ENCODE data around the gene CNPY2.

The CNPY2 gene

GRCh38 chr12:56315249-56315621 is 553 bp downstream of the CNPY2 start:
- TF ChIP-seq CTCF (IDR thresholded peaks at IDR 0.05): no peak
- Histone ChIP-seq H3K27ac (peak overlapping the region; percentile 96), H3K4me1 (ENCODE audit: control insufficient read depth in 1 of 2, insufficient read depth in 1 of 2, low read depth in 1 of 2, low read length in 1 of 2) (peaks cover 13 to 17% of the 10 kb centered on the region in 2 experiments), H3K9me3 (no peaks in the 10 kb centered on the region), H3K36me3 (peaks cover 8% of the 10 kb centered on the region), H3K4me3 (ENCODE audit: low read depth in 1 of 2, low read length in 1 of 2) (peak overlapping the region; percentile 94 to 98), H3K27me3 (no peaks in the 10 kb centered on the region)

- H3K4me3 ChIP-seq (ENCODE audit: low read depth in 1 of 2, low read length in 1 of 2): no peak overlapping the region
- H3K27ac ChIP-seq: no peak overlapping the region
- H3K36me3 ChIP-seq: peaks cover 12% of the 10 kb centered on the region
- peaks cover 8 to 12% of the 10 kb centered on the region in 2 experiments for H3K4me1 ChIP-seq (ENCODE audit: control insufficient read depth in 1 of 2, insufficient read depth in 1 of 2, low read depth in 1 of 2, low read length in 1 of 2)
- no peaks in the 10 kb centered on the region for H3K27me3 ChIP-seq
- TF ChIP-seq CTCF (IDR thresholded peaks at IDR 0.05): no peak
- H3K9me3 ChIP-seq: no peaks in the 10 kb centered on the region
These were observed 4.8 kb downstream of the CNPY2 start for GRCh38 chr12:56311003-56311402.

GRCh38 chr12:56308714-56309113 is 7.1 kb downstream of the CNPY2 start:
- Histone ChIP-seq H3K4me1 (ENCODE audit: control insufficient read depth in 1 of 2, insufficient read depth in 1 of 2, low read depth in 1 of 2, low read length in 1 of 2) (no peaks in the 10 kb centered on the region), H3K27me3 (no peaks in the 10 kb centered on the region), H3K36me3 (peaks cover 12% of the 10 kb centered on the region), H3K4me3 (ENCODE audit: low read depth in 1 of 2, low read length in 1 of 2) (no peak overlapping the region), H3K27ac (no peak overlapping the region), H3K9me3 (no peaks in the 10 kb centered on the region)
- no peak for TF ChIP-seq CTCF (IDR thresholded peaks at IDR 0.05)

GRCh38 chr12:56307221-56307965 is 8.4 kb downstream of the CNPY2 start:
- no peak for TF ChIP-seq CTCF (IDR thresholded peaks at IDR 0.05)
- no peaks in the 10 kb centered on the region for H3K4me1 ChIP-seq (ENCODE audit: control insufficient read depth in 1 of 2, insufficient read depth in 1 of 2, low read depth in 1 of 2, low read length in 1 of 2)
- no peaks in the 10 kb centered on the region for H3K9me3 ChIP-seq
- H3K4me3 ChIP-seq (ENCODE audit: low read depth in 1 of 2, low read length in 1 of 2): no peak overlapping the region
- no peak overlapping the region for H3K27ac ChIP-seq
- H3K36me3 ChIP-seq: peaks cover 12% of the 10 kb centered on the region
- H3K27me3 ChIP-seq: no peaks in the 10 kb centered on the region

GRCh38 chr12:56304872-56305590 is 10.8 kb downstream of the CNPY2 start:
- Histone ChIP-seq H3K9me3 (no peaks in the 10 kb centered on the region), H3K4me3 (ENCODE audit: low read depth in 1 of 2, low read length in 1 of 2) (no peak overlapping the region), H3K27ac (no peak overlapping the region), H3K36me3 (peaks cover 4% of the 10 kb centered on the region), H3K27me3 (no peaks in the 10 kb centered on the region), H3K4me1 (ENCODE audit: control insufficient read depth in 1 of 2, insufficient read depth in 1 of 2, low read depth in 1 of 2, low read length in 1 of 2) (peaks cover 9 to 13% of the 10 kb centered on the region in 2 experiments)
- no peak for TF ChIP-seq CTCF (IDR thresholded peaks at IDR 0.05)

Measured in neutrophil (primary cell).